Measurements from ENCODE around the gene LPIN3. TPM values are rescaled to one million over a fixed set of nuclear protein-coding genes. Genes with fewer than 3 reads are reported as not detected.
A peak's percentile ranks its signal among the peaks of the same experiment; 100 is the strongest.

The LPIN3 gene
- total and polyA plus RNA-seq, 2 of the 4 experiments (the other 2 are of a cell fraction), result 2.3 to 8.3 TPM

GRCh38 chr20:41347523-41348429, 7.2 kb downstream of the LPIN3 start:
- in situ Hi-C loops (cut with MboI; ENCODE audit: low sequenced_read_pairs), result loop anchor here (10.0 kb wide), 1 partner anchor 373 kb away; no protein-coding TSS in a partner anchor
- Histone ChIP-seq H3K79me1 (ENCODE audit: low read depth in 1 of 2, low read length in 2 of 2) (no peaks in the 10 kb centered on the region), H3K18ac (ENCODE audit: low read depth, low read length) (no peak overlapping the region), H3K4me2 (ENCODE audit: low read depth, low read length) (no peak overlapping the region), H4K5ac (ENCODE audit: low read depth, low read length) (no peak overlapping the region), H4K91ac (ENCODE audit: insufficient read depth, low read depth, low read length) (no peak overlapping the region), H4K8ac (ENCODE audit: low read depth in 2 of 2, low read length in 2 of 2) (0 out of 4 replicates have a peak overlapping the region, but pooled peaks of 1 of the 2 experiments have one; percentile 2), H3K14ac (replicated peaks; ENCODE audit: low read depth, low read length) (no peak overlapping the region), H3K36me3 (ENCODE audit: control insufficient read depth, insufficient read depth, low read length) (no peaks in the 10 kb centered on the region; the same call in 1 of the 2 replicates), H2AK9ac (replicated peaks; ENCODE audit: low read depth, low read length, poor library complexity) (peak overlapping the region; percentile 23), H2BK15ac (ENCODE audit: low read depth, low read length) (no peak overlapping the region), H4K20me1 (ENCODE audit: insufficient read depth, low read length) (no peaks in the 10 kb centered on the region), H3K4me1 (ENCODE audit: control insufficient read depth, insufficient read depth, low read length) (peaks cover 6% of the 10 kb centered on the region; the same call in 1 of the 2 replicates), H3K23ac (ENCODE audit: low read depth, low read length) (no peak overlapping the region), H3K4ac (ENCODE audit: low read depth, low read length) (no peak overlapping the region; the same call in 1 of the 2 replicates), H3K9me3 (ENCODE audit: control insufficient read depth, insufficient read depth, low read length) (no peaks in the 10 kb centered on the region), H3K9ac (ENCODE audit: low read depth, low read length) (no peak overlapping the region), H3K27me3 (ENCODE audit: control insufficient read depth, insufficient read depth, low read length) (no peaks in the 10 kb centered on the region), H2AK5ac (ENCODE audit: low read depth, low read length) (no peak overlapping the region), H3K4me3 (ENCODE audit: insufficient read depth, low read depth, low read length) (no peak overlapping the region), H2BK120ac (ENCODE audit: low read depth, low read length) (no peak overlapping the region), H3K9me1 (ENCODE audit: insufficient read depth, low read length) (no peaks in the 10 kb centered on the region; the same call in 1 of the 2 replicates), H3K56ac (ENCODE audit: extremely low read depth, insufficient read depth, low read length) (no peak overlapping the region), H2BK5ac (ENCODE audit: low read depth, low read length, poor library complexity, severe bottlenecking) (no peak overlapping the region), H3K27ac (ENCODE audit: insufficient read depth, low read length) (no peak overlapping the region), H2BK20ac (ENCODE audit: low read depth, low read length) (no peak overlapping the region), H2AFZ (replicated peaks; ENCODE audit: low read length, poor library complexity) (peak overlapping the region; percentile 80)
- 40% methylated on average over 3 of the region's 13 CpGs; no CpG with 5 or more reads in 1 of the 2 experiments for WGBS, 2 experiments (ENCODE audit: extremely low coverage in 2 of 2, insufficient read length in 1 of 2)
- no TSS peak for BruUV-seq (replicated peaks)
- DNase-seq (peak; percentile 51), ATAC-seq (ENCODE audit: low read depth) (peak; percentile 61)
- CTCF ChIA-PET, result interaction anchor here (0.6 kb wide), 1 partner anchor 33 kb away, joined by 3 read pairs; no protein-coding TSS in a partner anchor
- dilution Hi-C loops (cut with HindIII; ENCODE audit: low sequenced_read_pairs, unreplicated experiment), result no loop called here
- POLR2A ChIA-PET (ENCODE audit: unreplicated experiment), result no interaction called here
- intact Hi-C loops (cut with micrococcal nuclease), result loop anchor here (10.0 kb wide), 1 partner anchor 347 kb away; no protein-coding TSS in a partner anchor
- TF ChIP-seq SMC3 (IDR thresholded peaks at IDR 0.05; ENCODE audit: low read depth, low read length) (no peak; the same call in 1 of the 2 replicates), POLR2A (IDR thresholded peaks at IDR 0.05; ENCODE audit: low read depth, low read length) (no peak), MAFK (IDR thresholded peaks at IDR 0.05; ENCODE audit: low read depth, low read length) (no peak), CHD1 (IDR thresholded peaks at IDR 0.05; ENCODE audit: low read depth, low read length) (no peak), CTCF (conservative IDR thresholded peaks at IDR 0.05; ENCODE audit: low read depth, low read length) (no peak), FOS (IDR thresholded peaks at IDR 0.05; ENCODE audit: low read depth, low read length) (no peak), RFX5 (IDR thresholded peaks at IDR 0.05; ENCODE audit: low read depth, low read length) (no peak), RCOR1 (IDR thresholded peaks at IDR 0.05; ENCODE audit: insufficient replicate concordance, low read length) (no peak), ELK1 (IDR thresholded peaks at IDR 0.05; ENCODE audit: borderline replicate concordance, low read depth, low read length) (no peak), RAD21 (IDR thresholded peaks at IDR 0.05; ENCODE audit: low read length) (no peak), NFE2L2 (IDR thresholded peaks at IDR 0.05; ENCODE audit: low read depth, low read length) (no peak)

Data from IMR-90 (cell line).